A673 (cell line): ENCODE data around the gene PRG2.

Experiments used
- EZH2 ChIP-seq: fragments of 200-600 bp; sonication (generic); IDR thresholded peaks from 2 replicates; pipeline ENCODE4 v1.6.1; 2017; ENCODE audit warnings: borderline replicate concordance, low read depth, mild to moderate bottlenecking, mixed read lengths, antibody characterized with exemption, low read length; ENCODE audit not compliant: poor library complexity, severe bottlenecking
- TF ChIP-seq, protein P1 (sequence below): fragments of 300-800, 200-600 bp; sonication (generic); conservative IDR thresholded peaks from 2 replicates; pipeline ENCODE4 v1.5.1; 2017; ENCODE audit warnings: low read depth, mild to moderate bottlenecking, antibody characterized with exemption, low read length, moderate library complexity, mixed read lengths

- TF ChIP-seq, protein P1, sequence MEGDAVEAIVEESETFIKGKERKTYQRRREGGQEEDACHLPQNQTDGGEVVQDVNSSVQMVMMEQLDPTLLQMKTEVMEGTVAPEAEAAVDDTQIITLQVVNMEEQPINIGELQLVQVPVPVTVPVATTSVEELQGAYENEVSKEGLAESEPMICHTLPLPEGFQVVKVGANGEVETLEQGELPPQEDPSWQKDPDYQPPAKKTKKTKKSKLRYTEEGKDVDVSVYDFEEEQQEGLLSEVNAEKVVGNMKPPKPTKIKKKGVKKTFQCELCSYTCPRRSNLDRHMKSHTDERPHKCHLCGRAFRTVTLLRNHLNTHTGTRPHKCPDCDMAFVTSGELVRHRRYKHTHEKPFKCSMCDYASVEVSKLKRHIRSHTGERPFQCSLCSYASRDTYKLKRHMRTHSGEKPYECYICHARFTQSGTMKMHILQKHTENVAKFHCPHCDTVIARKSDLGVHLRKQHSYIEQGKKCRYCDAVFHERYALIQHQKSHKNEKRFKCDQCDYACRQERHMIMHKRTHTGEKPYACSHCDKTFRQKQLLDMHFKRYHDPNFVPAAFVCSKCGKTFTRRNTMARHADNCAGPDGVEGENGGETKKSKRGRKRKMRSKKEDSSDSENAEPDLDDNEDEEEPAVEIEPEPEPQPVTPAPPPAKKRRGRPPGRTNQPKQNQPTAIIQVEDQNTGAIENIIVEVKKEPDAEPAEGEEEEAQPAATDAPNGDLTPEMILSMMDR = no peak
- TF ChIP-seq EZH2 = no peak
Observed at GRCh38 chr11:57390535-57390934, at the start of gene PRG2.
